PC-3 (cell line): ENCODE data around the gene CA10.

Experiments
- EZH2 ChIP-seq: fragments of 300-600 bp; sonication (generic); IDR thresholded peaks from one replicate; pipeline ENCODE4 v1.6.1; 2017; ENCODE audit warnings: antibody characterized with exemption, mild to moderate bottlenecking, low read length; ENCODE audit not compliant: unreplicated experiment
- EZH2phosphoT487 ChIP-seq: fragments of 300-600 bp; sonication (generic); IDR thresholded peaks from 2 replicates; pipeline ENCODE4 v1.6.1; 2018; ENCODE audit warnings: mild to moderate bottlenecking, antibody characterized with exemption, low read length, borderline replicate concordance
- TF ChIP-seq, protein P1 (sequence below): fragments of 300-600 bp; sonication (generic); conservative IDR thresholded peaks from 2 replicates; pipeline ENCODE4 v1.5.1; 2017; ENCODE audit warnings: antibody characterized with exemption, low read depth, mild to moderate bottlenecking, low read length

DNA sequence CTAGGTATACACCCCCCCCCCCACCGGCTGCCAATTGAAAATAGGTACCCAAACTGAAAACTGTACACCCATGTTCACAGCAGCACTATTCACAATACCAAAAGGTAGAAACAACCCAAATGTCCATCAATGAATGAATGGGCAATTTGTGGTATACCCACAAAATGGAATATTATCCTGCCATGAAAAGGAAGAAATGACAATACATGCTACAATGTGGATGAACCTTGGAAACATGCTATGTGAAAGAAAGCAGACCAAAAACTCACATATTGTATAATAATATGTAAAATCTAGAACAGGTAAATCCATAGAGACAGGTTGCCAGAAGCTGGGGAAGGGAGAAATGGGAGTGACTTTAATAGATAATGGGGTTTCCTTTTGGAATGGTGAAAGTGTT, 480.6 kb downstream of the CA10 start:
- TF ChIP-seq, protein P1, sequence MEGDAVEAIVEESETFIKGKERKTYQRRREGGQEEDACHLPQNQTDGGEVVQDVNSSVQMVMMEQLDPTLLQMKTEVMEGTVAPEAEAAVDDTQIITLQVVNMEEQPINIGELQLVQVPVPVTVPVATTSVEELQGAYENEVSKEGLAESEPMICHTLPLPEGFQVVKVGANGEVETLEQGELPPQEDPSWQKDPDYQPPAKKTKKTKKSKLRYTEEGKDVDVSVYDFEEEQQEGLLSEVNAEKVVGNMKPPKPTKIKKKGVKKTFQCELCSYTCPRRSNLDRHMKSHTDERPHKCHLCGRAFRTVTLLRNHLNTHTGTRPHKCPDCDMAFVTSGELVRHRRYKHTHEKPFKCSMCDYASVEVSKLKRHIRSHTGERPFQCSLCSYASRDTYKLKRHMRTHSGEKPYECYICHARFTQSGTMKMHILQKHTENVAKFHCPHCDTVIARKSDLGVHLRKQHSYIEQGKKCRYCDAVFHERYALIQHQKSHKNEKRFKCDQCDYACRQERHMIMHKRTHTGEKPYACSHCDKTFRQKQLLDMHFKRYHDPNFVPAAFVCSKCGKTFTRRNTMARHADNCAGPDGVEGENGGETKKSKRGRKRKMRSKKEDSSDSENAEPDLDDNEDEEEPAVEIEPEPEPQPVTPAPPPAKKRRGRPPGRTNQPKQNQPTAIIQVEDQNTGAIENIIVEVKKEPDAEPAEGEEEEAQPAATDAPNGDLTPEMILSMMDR = no peak
- TF ChIP-seq EZH2 (no peak), EZH2phosphoT487 (no peak)
